Heart right ventricle (tissue), 16 donors: ENCODE data around the gene GSTM3. TPM values are rescaled to one million over a fixed set of nuclear protein-coding genes. Genes with fewer than 3 reads are reported as not detected.

Experiments used
- ATAC-seq, 8 donors: fragments of 200-7000 bp; cut with Tn5 transposase; one replicate each; pipeline ENCODE4 v1.9.1; 2020; ENCODE audit warnings: mild to moderate bottlenecking in 8 of 8, moderate library complexity in 8 of 8, moderate number of reproducible peaks in 1 of 8
- DNase-seq, 2 donors: peaks; one replicate each; pipeline ENCODE4 v3.0.0-alpha.2; 2020
- H3K27ac ChIP-seq, 10 donors: fragments of 200-600 bp; sonication (generic) in 2 of 10; one replicate each; pipeline versions ENCODE4 v1.5.0 to v1.8.0; 2020 to 2022; ENCODE audit warnings: mild to moderate bottlenecking in 3 of 10
- H3K27me3 ChIP-seq, 7 donors: fragments of 200-600 bp; one replicate each; pipeline ENCODE4 v1.8.0; 2021 to 2022; ENCODE audit warnings: mild to moderate bottlenecking in 2 of 7
- H3K36me3 ChIP-seq, 9 donors: fragments of 200-600 bp; sonication (generic) in 1 of 9; one replicate each; pipeline versions ENCODE4 v1.5.0 to v1.8.0; 2020 to 2022; ENCODE audit warnings: mild to moderate bottlenecking in 2 of 9
- H3K4me1 ChIP-seq, 9 donors: fragments of 200-600 bp; sonication (generic) in 1 of 9; one replicate each; pipeline versions ENCODE4 v1.5.0 to v1.8.0; 2020 to 2022; ENCODE audit warnings: mild to moderate bottlenecking in 4 of 9
- H3K4me3 ChIP-seq, 10 donors: fragments of 200-600 bp; sonication (generic) in 2 of 10; one replicate each; pipeline versions ENCODE4 v1.5.0 to v1.8.0; 2020 to 2022; ENCODE audit warnings: mild to moderate bottlenecking in 7 of 10, moderate library complexity in 2 of 10
- H3K9me3 ChIP-seq, 11 donors: fragments of 200-600 bp in 10 of 11; sonication (generic) in 2 of 11; one replicate each; pipeline versions ENCODE4 v1.5.0 to v1.8.0; 2013 to 2022; ENCODE audit warnings: mild to moderate bottlenecking in 2 of 11, control low read depth in 1 of 11, moderate library complexity in 1 of 11
- WGBS, 2 donors: extraction: QIAGEN DNeasy Blood & Tissue Kit; methylation state at CpG; one replicate each; pipeline ENCODE4 v1.1.7; 2013; ENCODE audit warnings: inconsistent platforms in 1 of 2; 5-methylcytosine and 5-hydroxymethylcytosine counted together
- intact Hi-C, 10 donors: fragments of 100-400 bp; cut with DNase I; formaldehyde crosslinking; loops; one replicate each; pipeline versions ENCODE4 v1.11.1 to v1.14.2; 2022
- polyA plus RNA-seq, 2 donors: library from polyadenylated mRNA; stranded (reverse); fragments of 200-250 nt; gene quantifications; one replicate each; pipeline ENCODE4 v1.2.3, GENCODE V29; 2013
- total RNA-seq, 10 donors: library from RNA; stranded (reverse); fragmentation: NEBNext Ultra II Directional in 3 of 10; extraction: Animal tissue kit (Norgen Biotek cat#: 25700) in 3 of 10; gene quantifications; one replicate each; pipeline versions ENCODE4 v1.2.1 to v1.2.4, GENCODE V29; 2021 to 2023
- TF ChIP-seq, protein P1 (sequence below), 9 donors: fragments of 200-600 bp; sonication (generic) in 2 of 9; IDR thresholded peaks; one replicate each; pipeline versions ENCODE4 v1.5.0 to v1.8.0; 2021 to 2022; ENCODE audit warnings: antibody characterized with exemption in 9 of 9, mild to moderate bottlenecking in 5 of 9, moderate library complexity in 1 of 9
- donor health status: Arrhythmogenic right ventricular cardiomyopathy.
- donor health status: ischemic (EF 13 %, LVEDD 7.1; RV severe dilation, severe dysfunction).
- donor health status: healthy with polysubstance abuse.
- donor health status: DM: no; HTN: yes; CAD: no.
- donor health status: DM: no; HTN: no; CAD: no.
- donor health status: ischemic (EF 25% LVEDD 6.9; RV normal size, moderate dysfunction).
- donor health status: ischemic (EF 25% LVEDD 5.7; RV mildly dilated, moderate dysfunction).
- donor health status: healthy.
- donor health status: DM: yes; HTN: yes; CAD: no.
- donor health status: Ischemic cardiomyopathy.
- donor health status: ischemic (EF 35%, LVEDD 5.7; RV mildly dilated, moderate dysfunction).
- donor health status: nonischemic (EF 11% LVEDD 7.7; RV severe dilation, severe dysfunction).
- donor health status: DM: yes; HTN: yes; CAD: no.
- donor health status: PGD.
- donor health status: ischemic (EF 29% LVEDD 5.4; RV normal size, mild dysfunction).
- donor health status: nonischemic (EF 23%, LVEDD 6.1; RV moderate dilation, normal function).

The GSTM3 gene
- total and polyA plus RNA-seq, 12 donors: 49.0 to 289 (median 99.3) TPM

- DNase-seq: no peak
- 36 to 43% methylated on average over 1 of the region's 1 CpG for WGBS, 2 donors
Measured at GRCh38 chr1:109775398-109775797, 34.6 kb upstream of the GSTM3 start.

DNA sequence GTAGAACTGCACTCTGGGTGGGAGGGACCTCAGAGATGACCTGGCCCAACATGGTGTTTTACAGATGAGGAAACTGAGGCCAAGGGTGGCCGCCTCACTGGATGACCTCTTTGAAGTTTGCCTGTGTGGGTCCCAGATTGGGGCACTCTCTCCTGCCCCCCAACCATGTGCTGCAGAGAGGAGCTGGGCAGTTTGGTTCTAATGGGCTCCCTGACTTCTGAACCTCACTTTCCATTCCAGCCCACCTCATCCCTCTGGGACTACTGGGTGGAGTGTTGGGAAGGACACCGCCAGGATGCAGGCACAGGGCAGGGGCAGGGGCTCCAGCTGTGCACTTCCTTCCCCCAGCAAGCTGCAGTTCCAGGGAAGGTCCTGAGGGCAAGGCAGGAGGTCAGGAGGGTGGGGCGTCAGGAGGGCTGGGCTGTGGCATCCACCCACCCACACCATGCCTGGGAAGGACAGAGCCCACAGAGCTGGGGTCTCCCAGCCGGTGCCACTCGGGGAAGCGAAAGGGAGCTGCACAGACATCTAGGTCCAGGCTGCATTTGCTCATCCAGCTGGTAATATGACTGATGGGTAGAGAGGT, 33.2 kb upstream of the GSTM3 start:
- no peaks in the 10 kb centered on the region for H3K27me3 ChIP-seq
- H3K27ac ChIP-seq: no peak overlapping the region
- TF ChIP-seq, protein P1, sequence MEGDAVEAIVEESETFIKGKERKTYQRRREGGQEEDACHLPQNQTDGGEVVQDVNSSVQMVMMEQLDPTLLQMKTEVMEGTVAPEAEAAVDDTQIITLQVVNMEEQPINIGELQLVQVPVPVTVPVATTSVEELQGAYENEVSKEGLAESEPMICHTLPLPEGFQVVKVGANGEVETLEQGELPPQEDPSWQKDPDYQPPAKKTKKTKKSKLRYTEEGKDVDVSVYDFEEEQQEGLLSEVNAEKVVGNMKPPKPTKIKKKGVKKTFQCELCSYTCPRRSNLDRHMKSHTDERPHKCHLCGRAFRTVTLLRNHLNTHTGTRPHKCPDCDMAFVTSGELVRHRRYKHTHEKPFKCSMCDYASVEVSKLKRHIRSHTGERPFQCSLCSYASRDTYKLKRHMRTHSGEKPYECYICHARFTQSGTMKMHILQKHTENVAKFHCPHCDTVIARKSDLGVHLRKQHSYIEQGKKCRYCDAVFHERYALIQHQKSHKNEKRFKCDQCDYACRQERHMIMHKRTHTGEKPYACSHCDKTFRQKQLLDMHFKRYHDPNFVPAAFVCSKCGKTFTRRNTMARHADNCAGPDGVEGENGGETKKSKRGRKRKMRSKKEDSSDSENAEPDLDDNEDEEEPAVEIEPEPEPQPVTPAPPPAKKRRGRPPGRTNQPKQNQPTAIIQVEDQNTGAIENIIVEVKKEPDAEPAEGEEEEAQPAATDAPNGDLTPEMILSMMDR (IDR thresholded peaks at IDR 0.05): peak in 1 of 9 donors; percentile 39
- H3K9me3 ChIP-seq: no peaks in the 10 kb centered on the region
- peaks cover 0 to 21% (median 8%) of the 10 kb centered on the region in 9 donors for H3K4me1 ChIP-seq
- intact Hi-C loops: loop anchor here (1.0 to 5.0 kb wide), 11 partner anchors 37 to 232 kb away; partner anchors contain the start of gene GNAI3 (in 3 of the 10)
- H3K4me3 ChIP-seq: no peak overlapping the region
- no peaks in the 10 kb centered on the region for H3K36me3 ChIP-seq
- WGBS, 2 donors: 46 to 52% methylated on average over 6 of the region's 6 CpGs
- peak in 1 of 8 donors; percentile 4 for ATAC-seq
- peak in 1 of 2 donors; percentile 22 for DNase-seq

More at GRCh38 chr1:109775398-109775797, 34.6 kb upstream of the GSTM3 start:
- TF ChIP-seq, protein P1 (IDR thresholded peaks at IDR 0.05): no peak
- H3K27ac ChIP-seq: no peak overlapping the region
- no peaks in the 10 kb centered on the region for H3K36me3 ChIP-seq
- no peaks in the 10 kb centered on the region for H3K27me3 ChIP-seq
- H3K4me1 ChIP-seq: peaks cover 0 to 21% (median 6%) of the 10 kb centered on the region in 9 donors
- intact Hi-C loops: loop anchor here in 4 of 10 donors (2.0 to 5.0 kb wide), 3 partner anchors 137 to 231 kb away; partner anchors contain the start of genes CSF1 (in 2 of the 4) and AHCYL1 (in 1 of the 4)
- H3K4me3 ChIP-seq: no peak overlapping the region
- H3K9me3 ChIP-seq: no peaks in the 10 kb centered on the region
- no peak for ATAC-seq

- WGBS, 2 donors: 42 to 43% methylated on average over 17 of the region's 17 CpGs
Measured at GRCh38 chr1:109773203-109773899, 32.5 kb upstream of the GSTM3 start.

GRCh38 chr1:109772658-109773202, 31.9 kb upstream of the GSTM3 start:
- Histone ChIP-seq H3K9me3 (no peaks in the 10 kb centered on the region), H3K27ac (no peak overlapping the region), H3K36me3 (no peaks in the 10 kb centered on the region), H3K27me3 (no peaks in the 10 kb centered on the region), H3K4me1 (peaks cover 0 to 21% (median 8%) of the 10 kb centered on the region in 9 donors), H3K4me3 (no peak overlapping the region)
- peak in 1 of 2 donors; percentile 15 for DNase-seq
- intact Hi-C loops: loop anchor here (1.0 to 5.0 kb wide), 11 partner anchors 35 to 230 kb away; partner anchors contain the start of gene GNAI3 (in 3 of the 10)
- 93 to 98% methylated on average over 6 of the region's 6 CpGs for WGBS, 2 donors
- TF ChIP-seq, protein P1 (IDR thresholded peaks at IDR 0.05): no peak
- ATAC-seq: no peak

More at GRCh38 chr1:109773203-109773899, 32.5 kb upstream of the GSTM3 start:
- Histone ChIP-seq H3K27me3 (no peaks in the 10 kb centered on the region), H3K27ac (no peak overlapping the region), H3K36me3 (no peaks in the 10 kb centered on the region), H3K9me3 (no peaks in the 10 kb centered on the region), H3K4me3 (no peak overlapping the region), H3K4me1 (peaks cover 0 to 21% (median 8%) of the 10 kb centered on the region in 9 donors)
- TF ChIP-seq, protein P1 (IDR thresholded peaks at IDR 0.05): peak; percentile 77 to 93 (median 87)
- DNase-seq (peak; percentile 77 to 86), ATAC-seq (peak; percentile 82 to 90 (median 87))
- intact Hi-C loops: loop anchor here (1.0 to 5.0 kb wide), 10 partner anchors 36 to 231 kb away; partner anchors contain the start of gene GNAI3 (in 3 of the 10)
